H1 (cell line): ENCODE data around the gene TAOK2. TPM values are rescaled to one million over a fixed set of nuclear protein-coding genes. Genes with fewer than 3 reads are reported as not detected.

Experiments
- RAD21 ChIP-seq, 2 experiments: IDR thresholded peaks in 1 of 2; conservative IDR thresholded peaks in 1 of 2; 2 replicates each; pipeline ENCODE4 v1.6.1; 2011; ENCODE audit warnings: low read depth in 2 of 2, low read length in 2 of 2, improper control_type of control experiment in 1 of 2, inconsistent platforms in 1 of 2, mild to moderate bottlenecking in 1 of 2, moderate library complexity in 1 of 2
- RBBP5 ChIP-seq: IDR thresholded peaks from 2 replicates; pipeline ENCODE4 v1.7.1; 2012; ENCODE audit warnings: low read depth, mild to moderate bottlenecking, inconsistent platforms, low read length, moderate library complexity, borderline replicate concordance
- polyA plus RNA-seq, 7 experiments: library from polyadenylated mRNA; depleted of rRNA in 3 of 7; stranded (reverse) in 5 of 7; unstranded in 2 of 7; fragments of >200 nt in 5 of 7; fragments of 200-250 nt in 2 of 7; gene quantifications; 1 replicate in 5 of 7; 2 replicates in 1 of 7; 4 replicates in 1 of 7; pipeline versions ENCODE4 v1.2.1 to v1.2.3, GENCODE V29; 2011 to 2013; ENCODE audit warnings: missing spikeins in 2 of 7, mixed read lengths in 2 of 7
- total RNA-seq: library from RNA; stranded (reverse); fragmentation: NEBNext Ultra II Directional; extraction: Animal tissue kit (Norgen Biotek cat#: 25700); gene quantifications from 2 replicates; pipeline ENCODE4 v1.2.1, GENCODE V29; 2021

TAOK2 gene
- total and polyA plus RNA-seq, 2 of the 8 experiments (the other 6 are each of a cell fraction or from before 2014, with no cell fraction given) = 13.5 to 32.6 TPM

DNA sequence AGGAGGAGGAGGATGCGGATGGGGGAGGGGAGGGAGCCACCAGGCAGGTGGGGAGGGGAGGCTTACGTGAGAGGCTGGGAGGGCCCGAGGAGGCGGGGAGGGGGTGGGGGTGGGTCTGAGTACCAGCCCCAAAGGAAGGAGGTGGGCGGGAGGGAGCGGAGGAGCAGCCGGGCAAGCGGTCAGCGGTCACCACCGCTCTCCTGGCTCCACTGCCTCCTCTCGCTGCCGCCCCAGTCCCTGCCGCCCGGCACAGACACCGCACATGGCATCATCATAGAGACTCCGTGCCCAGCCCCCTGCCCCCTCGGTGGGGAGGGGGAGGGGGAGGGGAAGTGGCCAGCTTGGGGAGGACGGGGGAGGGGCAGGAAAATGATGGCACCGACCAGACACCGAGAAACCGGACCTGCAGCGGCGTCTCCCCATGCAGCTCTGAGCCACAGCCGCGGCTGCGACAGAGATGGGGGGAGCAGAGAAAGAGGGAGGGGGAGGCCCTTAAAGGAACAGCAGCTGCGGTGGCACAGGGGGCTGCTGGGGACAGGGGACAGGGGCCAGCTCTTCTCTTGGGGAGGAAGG, 57.3 kb downstream of the TAOK2 start, which contains the start of gene TLCD3B (continued):
- no peak for TF ChIP-seq RAD21 (IDR thresholded peaks at IDR 0.05 in 1 of 2, conservative IDR thresholded peaks at IDR 0.05 in 1 of 2; ENCODE audit: low read depth in 2 of 2, low read length in 2 of 2)
- no peak for TF ChIP-seq RBBP5
